IMR-90 (cell line): ENCODE data around the gene MKRN2OS.

Source experiments
- BHLHE40 ChIP-seq: fragments of 150-350 bp; IDR thresholded peaks from 2 replicates; pipeline ENCODE4 v1.6.1; 2016; ENCODE audit warnings: mild to moderate bottlenecking, low read depth, low read length
- CEBPB ChIP-seq: IDR thresholded peaks from 2 replicates; pipeline ENCODE4 v1.6.1; 2012; ENCODE audit warnings: low read depth, low read length, improper control_type of control experiment
- CHD1 ChIP-seq: IDR thresholded peaks from 2 replicates; pipeline ENCODE4 v1.6.1; 2012; ENCODE audit warnings: low read depth, low read length, improper control_type of control experiment
- MAZ ChIP-seq: IDR thresholded peaks from 2 replicates; pipeline ENCODE4 v1.6.1; 2012; ENCODE audit warnings: low read depth, mild to moderate bottlenecking, low read length, improper control_type of control experiment, moderate library complexity, borderline replicate concordance
- MXI1 ChIP-seq: IDR thresholded peaks from 2 replicates; pipeline ENCODE4 v1.6.1; 2012; ENCODE audit warnings: low read depth, mild to moderate bottlenecking, low read length, moderate library complexity, borderline replicate concordance
- POLR2A ChIP-seq: IDR thresholded peaks from 2 replicates; pipeline ENCODE4 v1.6.1; 2012; ENCODE audit warnings: mild to moderate bottlenecking, low read depth, low read length
- RAD21 ChIP-seq: IDR thresholded peaks from 2 replicates; pipeline ENCODE4 v1.6.1; 2012; ENCODE audit warnings: low read length, improper control_type of control experiment
- RFX5 ChIP-seq: IDR thresholded peaks from 2 replicates; pipeline ENCODE4 v1.8.0; 2012; ENCODE audit warnings: low read depth, mild to moderate bottlenecking, low read length, moderate library complexity
- SMC3 ChIP-seq: fragments of 150-350 bp; IDR thresholded peaks from 2 replicates; pipeline ENCODE4 v1.6.1; 2016; ENCODE audit warnings: low read depth, mild to moderate bottlenecking, antibody characterized with exemption, low read length, moderate library complexity
- TF ChIP-seq, protein P1 (sequence below): conservative IDR thresholded peaks from 2 replicates; pipeline ENCODE4 v1.5.1; 2012; ENCODE audit warnings: mild to moderate bottlenecking, low read depth, low read length, improper control_type of control experiment
- TF ChIP-seq, protein P2 (sequence below): fragments of 150-350 bp; IDR thresholded peaks from 2 replicates; pipeline ENCODE4 v1.6.1; 2017; ENCODE audit warnings: mild to moderate bottlenecking, antibody characterized with exemption, low read length, low read depth

DNA sequence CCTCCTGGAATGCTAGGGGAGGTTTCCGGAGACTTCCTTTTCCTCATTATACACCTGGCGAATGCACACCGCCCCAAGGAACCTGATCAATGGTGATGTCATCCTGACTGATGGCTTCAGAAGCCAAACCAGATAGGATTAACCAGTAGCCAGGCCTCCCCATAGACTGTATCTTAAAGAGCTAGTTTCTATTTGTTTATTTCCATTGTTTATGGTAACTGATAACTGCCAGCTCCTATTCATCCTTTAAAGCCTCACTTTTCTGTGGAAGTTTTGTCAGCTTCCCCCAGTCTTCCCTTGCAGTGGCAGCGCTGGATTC is at the start of gene MKRN2OS:
- TF ChIP-seq, protein P1, sequence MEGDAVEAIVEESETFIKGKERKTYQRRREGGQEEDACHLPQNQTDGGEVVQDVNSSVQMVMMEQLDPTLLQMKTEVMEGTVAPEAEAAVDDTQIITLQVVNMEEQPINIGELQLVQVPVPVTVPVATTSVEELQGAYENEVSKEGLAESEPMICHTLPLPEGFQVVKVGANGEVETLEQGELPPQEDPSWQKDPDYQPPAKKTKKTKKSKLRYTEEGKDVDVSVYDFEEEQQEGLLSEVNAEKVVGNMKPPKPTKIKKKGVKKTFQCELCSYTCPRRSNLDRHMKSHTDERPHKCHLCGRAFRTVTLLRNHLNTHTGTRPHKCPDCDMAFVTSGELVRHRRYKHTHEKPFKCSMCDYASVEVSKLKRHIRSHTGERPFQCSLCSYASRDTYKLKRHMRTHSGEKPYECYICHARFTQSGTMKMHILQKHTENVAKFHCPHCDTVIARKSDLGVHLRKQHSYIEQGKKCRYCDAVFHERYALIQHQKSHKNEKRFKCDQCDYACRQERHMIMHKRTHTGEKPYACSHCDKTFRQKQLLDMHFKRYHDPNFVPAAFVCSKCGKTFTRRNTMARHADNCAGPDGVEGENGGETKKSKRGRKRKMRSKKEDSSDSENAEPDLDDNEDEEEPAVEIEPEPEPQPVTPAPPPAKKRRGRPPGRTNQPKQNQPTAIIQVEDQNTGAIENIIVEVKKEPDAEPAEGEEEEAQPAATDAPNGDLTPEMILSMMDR: no peak
- no peak for TF ChIP-seq MXI1
- no peak for TF ChIP-seq MAZ
- TF ChIP-seq RFX5: no peak
- no peak for TF ChIP-seq POLR2A
- TF ChIP-seq RAD21: no peak
- TF ChIP-seq SMC3: no peak
- no peak for TF ChIP-seq CHD1
- TF ChIP-seq CEBPB: no peak
- TF ChIP-seq, protein P2, sequence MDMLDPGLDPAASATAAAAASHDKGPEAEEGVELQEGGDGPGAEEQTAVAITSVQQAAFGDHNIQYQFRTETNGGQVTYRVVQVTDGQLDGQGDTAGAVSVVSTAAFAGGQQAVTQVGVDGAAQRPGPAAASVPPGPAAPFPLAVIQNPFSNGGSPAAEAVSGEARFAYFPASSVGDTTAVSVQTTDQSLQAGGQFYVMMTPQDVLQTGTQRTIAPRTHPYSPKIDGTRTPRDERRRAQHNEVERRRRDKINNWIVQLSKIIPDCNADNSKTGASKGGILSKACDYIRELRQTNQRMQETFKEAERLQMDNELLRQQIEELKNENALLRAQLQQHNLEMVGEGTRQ: no peak
- no peak for TF ChIP-seq BHLHE40
